GM23338 (cell line): ENCODE measurements around the gene MRTFA. TPM values are rescaled to one million over a fixed set of nuclear protein-coding genes. Genes with fewer than 3 reads are reported as not detected.

Experiments used
- ATAC-seq: fragments of 200-7000 bp; cut with Tn5 transposase; 3 replicates; pipeline ENCODE4 v1.9.1; 2020
- DNase-seq: peaks from one replicate; pipeline ENCODE4 v3.0.0-alpha.2; 2015; ENCODE audit warnings: low spot score
- H2AFZ ChIP-seq: fragments of 200-600 bp; sonication (generic); 2 replicates; pipeline ENCODE4 v1.8.0; 2016; ENCODE audit warnings: antibody characterized with exemption, mild to moderate bottlenecking, moderate library complexity
- H3F3A ChIP-seq: fragments of 200-600 bp; sonication (generic); replicated peaks from 2 replicates; pipeline ENCODE4 v1.8.0; 2017; ENCODE audit warnings: antibody characterized with exemption, mixed run types, low read depth
- H3K27ac ChIP-seq: fragments of 200-600 bp; sonication (generic); 2 replicates; pipeline ENCODE4 v1.6.1; 2016; ENCODE audit warnings: low read depth
- H3K27me3 ChIP-seq: fragments of 200-600 bp; sonication (generic); 2 replicates; pipeline ENCODE4 v1.8.0; 2016; ENCODE audit warnings: mild to moderate bottlenecking, mixed run types, moderate library complexity; ENCODE audit not compliant: insufficient read depth
- H3K36me3 ChIP-seq: fragments of 200-600 bp; sonication (generic); 2 replicates; pipeline ENCODE4 v1.8.0; 2016; ENCODE audit warnings: mild to moderate bottlenecking; ENCODE audit not compliant: insufficient read depth
- H3K4me1 ChIP-seq: fragments of 200-600 bp; sonication (generic); 2 replicates; pipeline ENCODE4 v1.8.0; 2016; ENCODE audit warnings: mild to moderate bottlenecking, moderate library complexity; ENCODE audit not compliant: insufficient read depth
- H3K4me2 ChIP-seq: fragments of 200-600 bp; sonication (generic); 2 replicates; pipeline ENCODE4 v1.7.1; 2017; ENCODE audit warnings: mixed run types
- H3K4me3 ChIP-seq: fragments of 200-600 bp; sonication (generic); 2 replicates; pipeline ENCODE4 v1.6.1; 2016; ENCODE audit warnings: mixed run types
- H3K79me2 ChIP-seq: fragments of 200-600 bp; sonication (generic); replicated peaks from 2 replicates; pipeline ENCODE4 v1.8.0; 2017; ENCODE audit warnings: mild to moderate bottlenecking; ENCODE audit not compliant: insufficient read depth
- H3K9me2 ChIP-seq: fragments of 200-600 bp; sonication (generic); 2 replicates; pipeline ENCODE4 v1.8.0; 2017; ENCODE audit not compliant: insufficient read depth
- H4K20me1 ChIP-seq: fragments of 200-600 bp; sonication (generic); replicated peaks from 2 replicates; pipeline ENCODE4 v1.8.0; 2017; ENCODE audit warnings: mild to moderate bottlenecking; ENCODE audit not compliant: insufficient read depth
- H3K27ac Mint-ChIP-seq: 2 replicates; pipeline ENCODE4 v1.8.0; 2020; ENCODE audit warnings: inconsistent platforms, mild to moderate bottlenecking, moderate library complexity, mixed read lengths
- H3K27me3 Mint-ChIP-seq: 3 replicates; pipeline ENCODE4 v1.8.0; 2022; ENCODE audit warnings: low read depth, mild to moderate bottlenecking, moderate library complexity, mixed read lengths, inconsistent platforms; ENCODE audit not compliant: insufficient read depth, poor library complexity
- H3K36me3 Mint-ChIP-seq: 3 replicates; pipeline ENCODE4 v1.8.0; 2021; ENCODE audit warnings: low read depth, mild to moderate bottlenecking, inconsistent platforms, moderate library complexity, mixed read lengths
- H3K4me1 Mint-ChIP-seq: 3 replicates; pipeline ENCODE4 v1.8.0; 2020; ENCODE audit warnings: mild to moderate bottlenecking, inconsistent platforms, mixed read lengths
- H3K4me3 Mint-ChIP-seq: 3 replicates; pipeline ENCODE4 v1.8.0; 2021; ENCODE audit warnings: moderate library complexity, mild to moderate bottlenecking, inconsistent platforms, mixed read lengths
- H3K9me3 Mint-ChIP-seq: 3 replicates; pipeline ENCODE4 v1.8.0; 2020; ENCODE audit warnings: moderate library complexity, mild to moderate bottlenecking, inconsistent platforms, mixed read lengths
- CREB1 ChIP-seq: fragments of 250-450 bp; sonication (Bioruptor Pico); IDR thresholded peaks from 2 replicates; pipeline ENCODE4 v1.5.0; 2020; ENCODE audit warnings: low read depth, mild to moderate bottlenecking, moderate library complexity
- CTCF ChIP-seq, 2 experiments: fragments of 200-600 bp in 1 of 2; sonication (generic) in 1 of 2; conservative IDR thresholded peaks; 2 replicates each; pipeline versions ENCODE4 v1.5.1 to v1.6.1; 2016 to 2017; ENCODE audit warnings: antibody characterized with exemption in 2 of 2, low read depth in 2 of 2, mild to moderate bottlenecking in 2 of 2, moderate library complexity in 1 of 2
- ETS1 ChIP-seq: IDR thresholded peaks from 2 replicates; pipeline ENCODE4 v1.6.1; 2016; ENCODE audit warnings: antibody characterized with exemption
- EZH2 ChIP-seq: fragments of 200-600 bp; sonication (generic); IDR thresholded peaks from one replicate; pipeline ENCODE4 v1.8.0; 2017; ENCODE audit warnings: antibody characterized with exemption, mild to moderate bottlenecking, low read depth; ENCODE audit not compliant: unreplicated experiment
- EZH2phosphoT487 ChIP-seq: fragments of 200-600 bp; sonication (generic); IDR thresholded peaks from one replicate; pipeline ENCODE4 v1.8.1; 2018; ENCODE audit warnings: antibody characterized with exemption; ENCODE audit not compliant: unreplicated experiment
- JUNB ChIP-seq: IDR thresholded peaks from one replicate; pipeline ENCODE4 v1.6.1; 2016; ENCODE audit warnings: antibody characterized with exemption; ENCODE audit not compliant: unreplicated experiment
- NANOG ChIP-seq: IDR thresholded peaks from 2 replicates; pipeline ENCODE4 v1.6.1; 2016; ENCODE audit warnings: antibody characterized with exemption, borderline replicate concordance
- POLR2AphosphoS5 ChIP-seq: IDR thresholded peaks from 2 replicates; pipeline ENCODE4 v1.6.1; 2016; ENCODE audit warnings: antibody characterized with exemption, low read depth
- REST ChIP-seq: IDR thresholded peaks from one replicate; pipeline ENCODE4 v1.6.1; 2018; ENCODE audit warnings: antibody characterized with exemption; ENCODE audit not compliant: unreplicated experiment
- STAT1 ChIP-seq: IDR thresholded peaks from one replicate; pipeline ENCODE4 v1.6.1; 2016; ENCODE audit warnings: antibody characterized with exemption; ENCODE audit not compliant: unreplicated experiment
- ZNF114 ChIP-seq: fragments of 250-450 bp; sonication (Bioruptor Pico); IDR thresholded peaks from 2 replicates; pipeline ENCODE4 v1.5.0; 2020; ENCODE audit warnings: mild to moderate bottlenecking, moderate library complexity
- ZNF331 ChIP-seq: fragments of 250-450 bp; sonication (Bioruptor Pico); IDR thresholded peaks from 2 replicates; pipeline ENCODE4 v1.5.0; 2020; ENCODE audit warnings: low read depth, mild to moderate bottlenecking, moderate library complexity
- polyA plus RNA-seq: library from polyadenylated mRNA; unstranded; fragments of >200 nt; fragmentation: Nextera tagmentation; extraction: Ambion mirVana; gene quantifications from 2 replicates; pipeline ENCODE4 v1.2.1, GENCODE V29; 2016
- total RNA-seq: library from RNA; depleted of rRNA; stranded (reverse); fragments of >200 nt; shearing (Covaris generic); gene quantifications from 2 replicates; pipeline ENCODE4 v1.2.3, GENCODE V29; 2014

The MRTFA gene
- total and polyA plus RNA-seq, 2 experiments from 2014 or later: 18.1 to 92.4 TPM

- TF ChIP-seq JUNB (no peak), STAT1 (no peak), ZNF114 (CRISPR knock-in tag) (no peak)
Measured at GRCh38 chr22:40493441-40493840, 143.1 kb downstream of the MRTFA start (continued).

GRCh38 chr22:40491990-40492631 lies 144.4 kb downstream of the MRTFA start:
- no peak overlapping the region for H3K4me3 ChIP-seq
- no peak overlapping the region for H3K4me3 Mint-ChIP-seq
- peaks cover 2% of the 10 kb centered on the region; the same call in 1 of the 3 replicates for H3K9me3 Mint-ChIP-seq
- peaks cover 15% of the 10 kb centered on the region for H3K4me1 ChIP-seq
- H3K4me2 ChIP-seq: peak overlapping the region; percentile 45; the same call in 1 of the 2 replicates
- peaks cover 7% of the 10 kb centered on the region for H3K36me3 Mint-ChIP-seq
- ATAC-seq (peak; percentile 48), DNase-seq (peak; percentile 30)
- peaks cover 3% of the 10 kb centered on the region; the same call in 1 of the 2 replicates for H3K79me2 ChIP-seq
- peaks cover 13% of the 10 kb centered on the region for H3K4me1 Mint-ChIP-seq
- no peaks in the 10 kb centered on the region for H3F3A ChIP-seq
- H2AFZ ChIP-seq: no peak overlapping the region
- no peaks in the 10 kb centered on the region for H3K27me3 Mint-ChIP-seq
- no peaks in the 10 kb centered on the region for H3K27me3 ChIP-seq
- no peaks in the 10 kb centered on the region for H3K9me2 ChIP-seq
- H3K27ac ChIP-seq: peak overlapping the region; percentile 76
- H3K27ac Mint-ChIP-seq: peak overlapping the region; percentile 3; the same call in 1 of the 2 replicates
- no peaks in the 10 kb centered on the region for H3K36me3 ChIP-seq
- peaks cover 7% of the 10 kb centered on the region for H4K20me1 ChIP-seq
- no peak for TF ChIP-seq POLR2AphosphoS5
- TF ChIP-seq CTCF (conservative IDR thresholded peaks at IDR 0.05; ENCODE audit: low read depth in 2 of 2): no peak
- no peak for TF ChIP-seq ZNF114 (CRISPR knock-in tag)
- no peak for TF ChIP-seq CREB1 (CRISPR knock-in tag)
- no peak for TF ChIP-seq EZH2
- no peak for TF ChIP-seq REST
- no peak for TF ChIP-seq ZNF331 (CRISPR knock-in tag)
- TF ChIP-seq STAT1: no peak
- no peak for TF ChIP-seq EZH2phosphoT487
- TF ChIP-seq NANOG: no peak
- TF ChIP-seq JUNB: no peak
- no peak for TF ChIP-seq ETS1
